ENCODE results near the gene NOX4.

NOX4 gene

DNA sequence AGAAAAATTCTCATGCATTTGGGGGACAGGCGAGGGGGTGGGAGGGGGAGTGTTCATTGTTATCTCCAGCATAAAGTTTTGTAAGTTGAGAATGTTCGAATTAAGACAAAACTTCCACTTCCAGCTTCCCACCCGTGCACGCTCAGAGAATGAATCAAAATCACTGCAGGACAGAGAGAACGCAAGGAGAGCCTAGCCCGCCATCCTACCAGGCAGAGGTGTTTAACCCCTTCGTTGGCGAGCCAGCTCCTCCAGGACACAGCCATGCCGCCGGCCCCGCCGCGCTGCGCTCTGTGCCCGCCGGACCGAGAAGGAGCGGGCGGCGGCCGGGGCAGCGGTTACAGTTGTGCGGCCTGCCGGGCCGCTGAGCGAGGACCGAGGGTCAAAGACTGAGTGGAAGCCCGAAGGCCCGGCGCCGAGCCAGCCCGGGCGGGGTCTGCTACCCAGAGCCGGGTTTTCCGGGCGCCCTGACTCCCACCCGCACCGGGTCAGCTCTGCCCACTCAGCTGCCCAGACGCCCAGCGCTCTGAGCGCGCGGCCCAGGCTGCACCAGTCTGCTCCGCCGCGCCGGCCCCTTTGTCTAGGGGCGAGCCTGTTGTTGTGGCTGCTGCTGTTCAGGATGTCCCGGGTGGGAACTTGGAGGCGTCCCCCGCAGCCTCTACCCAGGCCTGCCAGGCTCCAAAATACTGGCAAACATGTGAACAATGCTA lies at the start of gene NOX4:
NOX4 (minus strand) TSS at position 395 of the 710 bp plus-strand sequence; CDS start at position 266, 129 bp downstream.
- no peak within 1 kb of the TSS for H3K4me2 ChIP-seq (ENCODE audit: low read length)
- no peaks in the 10 kb centered on the region for H3K36me3 ChIP-seq (ENCODE audit: control insufficient read depth, low read length)
- H3K27me3 ChIP-seq (ENCODE audit: control insufficient read depth, low read length), result no peaks in the 10 kb centered on the region
- TF ChIP-seq, protein P1, sequence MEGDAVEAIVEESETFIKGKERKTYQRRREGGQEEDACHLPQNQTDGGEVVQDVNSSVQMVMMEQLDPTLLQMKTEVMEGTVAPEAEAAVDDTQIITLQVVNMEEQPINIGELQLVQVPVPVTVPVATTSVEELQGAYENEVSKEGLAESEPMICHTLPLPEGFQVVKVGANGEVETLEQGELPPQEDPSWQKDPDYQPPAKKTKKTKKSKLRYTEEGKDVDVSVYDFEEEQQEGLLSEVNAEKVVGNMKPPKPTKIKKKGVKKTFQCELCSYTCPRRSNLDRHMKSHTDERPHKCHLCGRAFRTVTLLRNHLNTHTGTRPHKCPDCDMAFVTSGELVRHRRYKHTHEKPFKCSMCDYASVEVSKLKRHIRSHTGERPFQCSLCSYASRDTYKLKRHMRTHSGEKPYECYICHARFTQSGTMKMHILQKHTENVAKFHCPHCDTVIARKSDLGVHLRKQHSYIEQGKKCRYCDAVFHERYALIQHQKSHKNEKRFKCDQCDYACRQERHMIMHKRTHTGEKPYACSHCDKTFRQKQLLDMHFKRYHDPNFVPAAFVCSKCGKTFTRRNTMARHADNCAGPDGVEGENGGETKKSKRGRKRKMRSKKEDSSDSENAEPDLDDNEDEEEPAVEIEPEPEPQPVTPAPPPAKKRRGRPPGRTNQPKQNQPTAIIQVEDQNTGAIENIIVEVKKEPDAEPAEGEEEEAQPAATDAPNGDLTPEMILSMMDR (IDR thresholded peaks at IDR 0.05; ENCODE audit: low read depth, low read length, poor library complexity, severe bottlenecking), result no peak
- TF ChIP-seq EZH2phosphoT487 (IDR thresholded peaks at IDR 0.05; ENCODE audit: borderline replicate concordance, low read length), result no peak
- H4K20me1 ChIP-seq (ENCODE audit: control insufficient read depth, insufficient read depth, low read depth, low read length), result no peaks in the 10 kb centered on the region
- no peaks in the 10 kb centered on the region for H3K9me2 ChIP-seq (replicated peaks; ENCODE audit: control insufficient read depth, low read length)
- no peaks in the 10 kb centered on the region for H3F3A ChIP-seq (ENCODE audit: control insufficient read depth, insufficient read depth)
- no peak within 1 kb of the TSS for H3K4me3 ChIP-seq (ENCODE audit: low read length)
- no peaks in the 10 kb centered on the region for H3K79me2 ChIP-seq (ENCODE audit: control insufficient read depth, low read length)
- no peaks in the 10 kb centered on the region for H3K4me1 ChIP-seq (ENCODE audit: control insufficient read depth, low read length)
- no peak within 1 kb of the TSS for H3K27ac ChIP-seq (ENCODE audit: low read depth, low read length)
- no peaks in the 10 kb centered on the region for H3K9me3 ChIP-seq (ENCODE audit: control insufficient read depth, insufficient read depth, low read length)

- H3K79me2 ChIP-seq (ENCODE audit: control insufficient read depth, low read length), result no peaks in the 10 kb centered on the region
- no peak overlapping the region for H3K4me3 ChIP-seq (ENCODE audit: low read length)
- H3K4me2 ChIP-seq (ENCODE audit: low read length), result no peak overlapping the region
- H3K9me3 ChIP-seq (ENCODE audit: control insufficient read depth, insufficient read depth, low read length), result no peaks in the 10 kb centered on the region
- H3K9me2 ChIP-seq (replicated peaks; ENCODE audit: control insufficient read depth, low read length), result no peaks in the 10 kb centered on the region
- no peaks in the 10 kb centered on the region for H4K20me1 ChIP-seq (ENCODE audit: control insufficient read depth, insufficient read depth, low read depth, low read length)
- no peak for TF ChIP-seq EZH2phosphoT487 (IDR thresholded peaks at IDR 0.05; ENCODE audit: borderline replicate concordance, low read length)
- TF ChIP-seq, protein P1 (IDR thresholded peaks at IDR 0.05; ENCODE audit: low read depth, low read length, poor library complexity, severe bottlenecking), result no peak
- H3K36me3 ChIP-seq (ENCODE audit: control insufficient read depth, low read length), result no peaks in the 10 kb centered on the region
- no peaks in the 10 kb centered on the region for H3F3A ChIP-seq (ENCODE audit: control insufficient read depth, insufficient read depth)
- H3K27me3 ChIP-seq (ENCODE audit: control insufficient read depth, low read length), result no peaks in the 10 kb centered on the region
- no peak overlapping the region for H3K27ac ChIP-seq (ENCODE audit: low read depth, low read length)
- no peaks in the 10 kb centered on the region for H3K4me1 ChIP-seq (ENCODE audit: control insufficient read depth, low read length)
These were observed 49.7 kb upstream of the NOX4 start for GRCh38 chr11:89540826-89541225.

DNA sequence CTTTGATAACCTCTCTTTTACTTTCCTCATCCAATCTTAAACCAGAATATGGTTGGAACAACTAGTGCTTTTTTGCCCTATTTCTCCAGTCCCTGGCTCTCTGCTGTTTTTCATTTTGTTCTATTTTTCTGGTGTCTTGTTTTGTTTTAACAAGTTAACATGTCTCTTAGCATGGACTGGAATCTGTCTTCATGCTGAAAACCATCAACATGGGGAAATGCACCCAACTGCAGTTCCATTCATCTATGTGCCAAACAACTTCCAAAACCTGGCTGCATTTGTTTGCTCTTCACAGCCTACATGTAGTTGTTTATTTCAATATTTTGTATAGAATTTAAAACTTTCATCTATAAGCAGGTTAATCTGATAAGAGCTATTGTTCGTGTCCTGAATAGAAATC lies 46.8 kb upstream of the NOX4 start:
- Histone ChIP-seq H3F3A (ENCODE audit: control insufficient read depth, insufficient read depth) (no peaks in the 10 kb centered on the region), H3K27me3 (ENCODE audit: control insufficient read depth, low read length) (no peaks in the 10 kb centered on the region), H3K79me2 (ENCODE audit: control insufficient read depth, low read length) (no peaks in the 10 kb centered on the region), H3K9me2 (replicated peaks; ENCODE audit: control insufficient read depth, low read length) (no peaks in the 10 kb centered on the region), H3K4me1 (ENCODE audit: control insufficient read depth, low read length) (no peaks in the 10 kb centered on the region), H3K36me3 (ENCODE audit: control insufficient read depth, low read length) (no peaks in the 10 kb centered on the region), H4K20me1 (ENCODE audit: control insufficient read depth, insufficient read depth, low read depth, low read length) (no peaks in the 10 kb centered on the region), H3K4me2 (ENCODE audit: low read length) (no peak overlapping the region), H3K4me3 (ENCODE audit: low read length) (no peak overlapping the region), H3K9me3 (ENCODE audit: control insufficient read depth, insufficient read depth, low read length) (no peaks in the 10 kb centered on the region), H3K27ac (ENCODE audit: low read depth, low read length) (no peak overlapping the region)
- TF ChIP-seq EZH2phosphoT487 (IDR thresholded peaks at IDR 0.05; ENCODE audit: borderline replicate concordance, low read length), result no peak
- TF ChIP-seq, protein P1 (IDR thresholded peaks at IDR 0.05; ENCODE audit: low read depth, low read length, poor library complexity, severe bottlenecking), result no peak

Data from DOHH2 (cell line).